ENCODE measurements around the gene POMT2.

POMT2 gene, protein sequence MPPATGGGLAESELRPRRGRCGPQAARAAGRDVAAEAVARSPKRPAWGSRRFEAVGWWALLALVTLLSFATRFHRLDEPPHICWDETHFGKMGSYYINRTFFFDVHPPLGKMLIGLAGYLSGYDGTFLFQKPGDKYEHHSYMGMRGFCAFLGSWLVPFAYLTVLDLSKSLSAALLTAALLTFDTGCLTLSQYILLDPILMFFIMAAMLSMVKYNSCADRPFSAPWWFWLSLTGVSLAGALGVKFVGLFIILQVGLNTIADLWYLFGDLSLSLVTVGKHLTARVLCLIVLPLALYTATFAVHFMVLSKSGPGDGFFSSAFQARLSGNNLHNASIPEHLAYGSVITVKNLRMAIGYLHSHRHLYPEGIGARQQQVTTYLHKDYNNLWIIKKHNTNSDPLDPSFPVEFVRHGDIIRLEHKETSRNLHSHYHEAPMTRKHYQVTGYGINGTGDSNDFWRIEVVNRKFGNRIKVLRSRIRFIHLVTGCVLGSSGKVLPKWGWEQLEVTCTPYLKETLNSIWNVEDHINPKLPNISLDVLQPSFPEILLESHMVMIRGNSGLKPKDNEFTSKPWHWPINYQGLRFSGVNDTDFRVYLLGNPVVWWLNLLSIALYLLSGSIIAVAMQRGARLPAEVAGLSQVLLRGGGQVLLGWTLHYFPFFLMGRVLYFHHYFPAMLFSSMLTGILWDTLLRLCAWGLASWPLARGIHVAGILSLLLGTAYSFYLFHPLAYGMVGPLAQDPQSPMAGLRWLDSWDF

DNA sequence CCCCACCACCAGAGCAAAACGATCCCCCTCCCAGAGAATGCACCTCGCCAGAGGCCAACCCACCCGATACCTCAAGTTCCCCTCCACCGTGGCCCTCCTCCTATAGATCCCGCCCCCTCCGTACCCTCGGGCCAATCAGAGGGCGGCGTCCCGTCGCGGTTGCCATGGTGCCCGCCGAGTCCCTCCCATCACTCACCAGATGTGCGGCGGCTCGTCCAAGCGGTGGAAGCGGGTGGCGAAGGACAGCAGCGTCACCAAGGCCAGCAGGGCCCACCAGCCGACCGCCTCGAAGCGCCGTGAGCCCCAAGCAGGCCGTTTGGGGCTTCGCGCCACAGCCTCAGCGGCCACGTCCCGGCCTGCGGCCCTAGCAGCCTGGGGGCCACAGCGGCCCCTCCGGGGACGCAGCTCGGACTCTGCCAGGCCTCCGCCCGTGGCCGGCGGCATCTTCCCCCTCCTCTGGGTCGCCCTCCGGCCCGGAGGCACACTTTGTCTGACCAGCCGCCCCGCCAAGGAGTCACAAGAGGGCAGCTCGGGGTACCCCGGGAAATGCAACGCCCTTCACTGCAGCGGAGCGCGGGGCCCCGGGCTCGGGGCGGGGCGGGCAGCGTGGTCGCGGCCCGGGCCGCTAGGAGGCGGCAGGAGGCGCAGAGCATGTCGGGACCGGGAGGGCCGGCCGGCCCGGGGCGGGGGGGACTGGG, at the start of gene POMT2:
Gene POMT2 (minus strand): TSS at position 646 of the 698 bp plus-strand sequence. CDS start 202 bp downstream, at position 444.
- Histone ChIP-seq H3K27me3 (no peaks in the 10 kb centered on the region), H3K9me3 (no peaks in the 10 kb centered on the region), H3K4me3 (ENCODE audit: low read depth in 1 of 2, low read length in 1 of 2) (peak within 1 kb of the TSS; percentile 96 to 98), H3K4me1 (ENCODE audit: control insufficient read depth in 1 of 2, insufficient read depth in 1 of 2, low read depth in 1 of 2, low read length in 1 of 2) (peaks cover 17% of the 10 kb centered on the region in 2 experiments), H3K27ac (peak within 1 kb of the TSS; percentile 98), H3K36me3 (no peaks in the 10 kb centered on the region)
- TF ChIP-seq, protein P1, sequence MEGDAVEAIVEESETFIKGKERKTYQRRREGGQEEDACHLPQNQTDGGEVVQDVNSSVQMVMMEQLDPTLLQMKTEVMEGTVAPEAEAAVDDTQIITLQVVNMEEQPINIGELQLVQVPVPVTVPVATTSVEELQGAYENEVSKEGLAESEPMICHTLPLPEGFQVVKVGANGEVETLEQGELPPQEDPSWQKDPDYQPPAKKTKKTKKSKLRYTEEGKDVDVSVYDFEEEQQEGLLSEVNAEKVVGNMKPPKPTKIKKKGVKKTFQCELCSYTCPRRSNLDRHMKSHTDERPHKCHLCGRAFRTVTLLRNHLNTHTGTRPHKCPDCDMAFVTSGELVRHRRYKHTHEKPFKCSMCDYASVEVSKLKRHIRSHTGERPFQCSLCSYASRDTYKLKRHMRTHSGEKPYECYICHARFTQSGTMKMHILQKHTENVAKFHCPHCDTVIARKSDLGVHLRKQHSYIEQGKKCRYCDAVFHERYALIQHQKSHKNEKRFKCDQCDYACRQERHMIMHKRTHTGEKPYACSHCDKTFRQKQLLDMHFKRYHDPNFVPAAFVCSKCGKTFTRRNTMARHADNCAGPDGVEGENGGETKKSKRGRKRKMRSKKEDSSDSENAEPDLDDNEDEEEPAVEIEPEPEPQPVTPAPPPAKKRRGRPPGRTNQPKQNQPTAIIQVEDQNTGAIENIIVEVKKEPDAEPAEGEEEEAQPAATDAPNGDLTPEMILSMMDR (IDR thresholded peaks at IDR 0.05): no peak

DNA sequence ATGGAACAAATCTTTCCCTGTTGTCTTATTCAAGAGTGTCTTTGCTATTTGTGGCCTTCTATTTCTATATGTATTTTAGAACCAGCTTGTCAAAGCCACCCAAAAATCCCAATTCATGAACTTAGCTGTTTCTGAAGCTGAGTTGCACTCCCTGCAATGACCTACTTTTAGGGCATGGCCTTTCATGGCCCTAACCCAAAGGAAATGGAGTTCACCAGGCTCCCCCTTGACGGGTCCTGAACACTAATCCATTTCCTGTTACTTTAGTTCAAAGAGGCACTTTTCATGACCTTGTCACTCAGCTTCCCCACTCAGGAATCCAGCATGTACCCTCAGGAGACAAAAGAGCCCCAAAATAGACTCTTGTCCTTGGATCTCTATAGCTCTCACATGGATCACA, 48.6 kb upstream of the POMT2 start:
- H3K27ac ChIP-seq: no peak overlapping the region
- H3K36me3 ChIP-seq: no peaks in the 10 kb centered on the region

DNA sequence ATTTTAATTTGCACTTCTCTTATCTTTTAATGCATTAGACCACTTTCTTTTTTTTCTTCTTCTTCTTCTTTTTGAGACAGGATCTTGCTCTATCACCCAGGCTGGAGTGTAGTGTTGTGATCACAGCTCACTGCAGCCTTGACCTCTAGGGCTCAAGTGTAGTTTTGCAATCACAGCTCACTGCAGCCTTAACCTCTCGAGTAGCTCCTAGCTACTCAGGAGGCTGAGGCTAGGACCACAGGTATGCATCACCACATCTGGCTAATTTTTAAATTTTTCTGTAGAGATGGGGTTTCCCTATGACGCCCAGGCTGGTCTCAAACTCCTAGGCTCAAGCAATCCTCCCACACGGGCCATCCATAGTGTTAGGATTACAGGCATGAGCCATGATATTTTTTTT, 43.5 kb upstream of the POMT2 start:
- H3K27ac ChIP-seq: no peak overlapping the region
- no peaks in the 10 kb centered on the region for H3K27me3 ChIP-seq
- no peaks in the 10 kb centered on the region for H3K9me3 ChIP-seq
- H3K36me3 ChIP-seq: no peaks in the 10 kb centered on the region
- no peaks in the 10 kb centered on the region for H3K4me1 ChIP-seq (ENCODE audit: control insufficient read depth in 1 of 2, insufficient read depth in 1 of 2, low read depth in 1 of 2, low read length in 1 of 2)
- TF ChIP-seq, protein P1 (IDR thresholded peaks at IDR 0.05): no peak
- no peak overlapping the region for H3K4me3 ChIP-seq (ENCODE audit: low read depth in 1 of 2, low read length in 1 of 2)

More for the DNA sequence above, 48.6 kb upstream of the POMT2 start:
- no peaks in the 10 kb centered on the region for H3K4me1 ChIP-seq (ENCODE audit: control insufficient read depth in 1 of 2, insufficient read depth in 1 of 2, low read depth in 1 of 2, low read length in 1 of 2)
- H3K9me3 ChIP-seq: no peaks in the 10 kb centered on the region
- H3K27me3 ChIP-seq: no peaks in the 10 kb centered on the region
- H3K4me3 ChIP-seq (ENCODE audit: low read depth in 1 of 2, low read length in 1 of 2): no peak overlapping the region
- TF ChIP-seq, protein P1 (IDR thresholded peaks at IDR 0.05): no peak

DNA sequence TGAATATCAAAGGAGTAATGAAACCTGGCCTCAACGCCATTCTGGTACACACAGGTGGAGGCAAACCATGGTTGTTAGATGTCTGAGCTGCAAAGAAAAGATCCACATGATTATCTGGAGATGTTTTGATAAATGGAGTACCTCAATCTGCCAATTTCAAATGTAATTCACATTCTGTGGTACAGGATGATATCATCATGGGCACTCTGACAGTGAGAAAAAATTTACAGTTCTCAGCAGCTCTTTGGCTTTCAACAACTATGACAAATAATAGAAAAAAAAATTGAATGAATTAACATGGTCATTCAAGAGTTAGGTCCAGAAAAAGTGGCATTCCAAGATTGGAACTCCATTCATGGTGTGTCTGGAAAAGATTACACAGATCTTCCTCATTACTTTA, 38.9 kb upstream of the POMT2 start:
- Histone ChIP-seq H3K27ac (no peak overlapping the region), H3K4me3 (ENCODE audit: low read depth in 1 of 2, low read length in 1 of 2) (no peak overlapping the region), H3K9me3 (no peaks in the 10 kb centered on the region), H3K27me3 (no peaks in the 10 kb centered on the region), H3K36me3 (no peaks in the 10 kb centered on the region), H3K4me1 (ENCODE audit: control insufficient read depth in 1 of 2, insufficient read depth in 1 of 2, low read depth in 1 of 2, low read length in 1 of 2) (no peaks in the 10 kb centered on the region)
- TF ChIP-seq, protein P1 (IDR thresholded peaks at IDR 0.05): no peak

DNA sequence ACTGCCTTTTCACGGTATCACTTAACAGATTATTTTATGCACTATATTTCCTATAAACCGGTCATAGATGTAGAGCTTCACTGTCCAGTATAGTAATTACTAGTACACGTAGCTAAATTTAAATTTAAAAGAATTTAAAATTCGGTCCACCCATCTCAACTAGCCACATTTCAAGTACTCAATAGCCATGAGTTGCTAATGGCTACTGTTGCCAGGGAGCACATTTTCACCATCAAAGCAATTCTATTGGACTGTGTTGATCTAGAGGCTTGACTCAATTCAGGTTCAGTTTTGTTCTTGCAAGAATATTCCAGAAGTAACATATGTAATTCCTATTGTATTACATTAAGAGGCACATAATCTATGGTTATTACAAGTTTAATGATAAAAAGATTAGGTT, 36.2 kb upstream of the POMT2 start:
- TF ChIP-seq, protein P1 (IDR thresholded peaks at IDR 0.05): no peak
- Histone ChIP-seq H3K4me1 (ENCODE audit: control insufficient read depth in 1 of 2, insufficient read depth in 1 of 2, low read depth in 1 of 2, low read length in 1 of 2) (no peaks in the 10 kb centered on the region), H3K36me3 (no peaks in the 10 kb centered on the region), H3K4me3 (ENCODE audit: low read depth in 1 of 2, low read length in 1 of 2) (no peak overlapping the region), H3K27ac (no peak overlapping the region), H3K9me3 (no peaks in the 10 kb centered on the region), H3K27me3 (no peaks in the 10 kb centered on the region)
